Measurements from ENCODE around the gene POLN.

The POLN gene

DNA sequence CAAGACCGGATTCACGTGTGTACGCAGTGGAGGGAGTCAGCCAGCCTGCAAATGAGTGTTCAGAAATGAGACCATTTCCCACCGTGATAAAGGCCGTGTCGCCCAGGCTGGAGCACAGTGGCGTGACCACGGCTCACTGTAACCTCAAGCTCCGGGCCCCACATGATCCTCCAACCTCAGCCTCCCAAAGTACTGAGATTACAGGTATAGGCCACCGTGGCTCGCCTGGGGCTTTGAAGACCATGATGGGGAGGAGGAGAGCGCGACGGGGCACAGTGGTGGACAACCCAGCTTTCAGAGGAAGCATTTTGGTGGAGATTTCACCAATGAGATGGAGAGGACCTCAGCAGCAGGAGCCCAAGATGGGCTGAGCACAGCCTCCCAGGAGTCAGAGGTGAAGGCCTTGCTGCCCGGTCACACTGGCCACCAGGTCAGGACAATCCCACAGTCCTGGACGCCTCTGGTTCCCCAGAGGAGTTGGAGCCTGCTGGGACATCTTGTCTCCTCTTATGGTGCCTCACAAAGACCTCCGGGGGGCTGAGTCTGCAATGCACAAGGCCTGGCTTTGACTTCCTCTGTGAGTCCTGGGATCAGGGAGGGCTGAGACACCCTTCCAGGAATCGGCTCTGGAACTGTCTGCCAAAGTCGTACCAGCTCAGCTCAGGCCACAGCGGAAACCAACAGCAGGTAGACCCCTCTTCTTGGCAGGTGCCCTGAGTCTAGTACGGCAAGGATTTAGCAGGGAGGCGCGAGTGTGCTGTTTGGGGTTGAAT, 42.4 kb upstream of the POLN start:
- Mint-ChIP-seq H3K9me3 (no peaks in the 10 kb centered on the region), H3K27ac (no peak overlapping the region), H3K4me1 (peaks cover 28% of the 10 kb centered on the region), H3K27me3 (ENCODE audit: low read depth) (peaks cover 26% of the 10 kb centered on the region), H3K36me3 (ENCODE audit: low read depth) (no peaks in the 10 kb centered on the region), H3K4me3 (no peak overlapping the region)
- TF ChIP-seq, protein P1, sequence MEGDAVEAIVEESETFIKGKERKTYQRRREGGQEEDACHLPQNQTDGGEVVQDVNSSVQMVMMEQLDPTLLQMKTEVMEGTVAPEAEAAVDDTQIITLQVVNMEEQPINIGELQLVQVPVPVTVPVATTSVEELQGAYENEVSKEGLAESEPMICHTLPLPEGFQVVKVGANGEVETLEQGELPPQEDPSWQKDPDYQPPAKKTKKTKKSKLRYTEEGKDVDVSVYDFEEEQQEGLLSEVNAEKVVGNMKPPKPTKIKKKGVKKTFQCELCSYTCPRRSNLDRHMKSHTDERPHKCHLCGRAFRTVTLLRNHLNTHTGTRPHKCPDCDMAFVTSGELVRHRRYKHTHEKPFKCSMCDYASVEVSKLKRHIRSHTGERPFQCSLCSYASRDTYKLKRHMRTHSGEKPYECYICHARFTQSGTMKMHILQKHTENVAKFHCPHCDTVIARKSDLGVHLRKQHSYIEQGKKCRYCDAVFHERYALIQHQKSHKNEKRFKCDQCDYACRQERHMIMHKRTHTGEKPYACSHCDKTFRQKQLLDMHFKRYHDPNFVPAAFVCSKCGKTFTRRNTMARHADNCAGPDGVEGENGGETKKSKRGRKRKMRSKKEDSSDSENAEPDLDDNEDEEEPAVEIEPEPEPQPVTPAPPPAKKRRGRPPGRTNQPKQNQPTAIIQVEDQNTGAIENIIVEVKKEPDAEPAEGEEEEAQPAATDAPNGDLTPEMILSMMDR (IDR thresholded peaks at IDR 0.05; ENCODE audit: unreplicated experiment in 3 of 3), result no peak

DNA sequence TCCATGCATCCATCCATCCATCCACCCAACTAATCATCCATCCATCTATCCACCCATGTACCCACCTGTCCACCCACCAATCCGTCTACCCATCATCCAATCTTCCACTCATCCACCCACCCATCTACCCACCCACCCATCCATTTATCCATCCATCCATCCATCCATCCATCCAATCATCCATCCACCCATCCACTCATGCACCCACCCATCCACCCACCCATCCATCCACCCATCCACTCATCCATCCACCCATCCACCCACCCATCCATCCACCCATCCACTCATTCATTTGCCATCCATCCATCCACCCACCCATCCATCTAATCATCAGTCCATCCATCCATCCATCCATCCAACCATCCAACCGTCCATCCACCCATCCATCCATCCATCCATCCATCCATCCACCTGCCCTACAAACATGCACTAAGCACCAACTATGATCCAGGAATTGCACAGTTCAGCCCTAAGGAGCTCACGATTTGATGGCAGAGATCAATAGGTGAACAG, 41.3 kb upstream of the POLN start:
- H3K4me1 Mint-ChIP-seq, result peaks cover 28% of the 10 kb centered on the region
- H3K4me3 Mint-ChIP-seq, result no peak overlapping the region
- H3K36me3 Mint-ChIP-seq (ENCODE audit: low read depth), result no peaks in the 10 kb centered on the region
- no peaks in the 10 kb centered on the region for H3K9me3 Mint-ChIP-seq
- TF ChIP-seq, protein P1 (IDR thresholded peaks at IDR 0.05; ENCODE audit: unreplicated experiment in 3 of 3), result no peak
- H3K27me3 Mint-ChIP-seq (ENCODE audit: low read depth), result peaks cover 26% of the 10 kb centered on the region
- H3K27ac Mint-ChIP-seq, result no peak overlapping the region

DNA sequence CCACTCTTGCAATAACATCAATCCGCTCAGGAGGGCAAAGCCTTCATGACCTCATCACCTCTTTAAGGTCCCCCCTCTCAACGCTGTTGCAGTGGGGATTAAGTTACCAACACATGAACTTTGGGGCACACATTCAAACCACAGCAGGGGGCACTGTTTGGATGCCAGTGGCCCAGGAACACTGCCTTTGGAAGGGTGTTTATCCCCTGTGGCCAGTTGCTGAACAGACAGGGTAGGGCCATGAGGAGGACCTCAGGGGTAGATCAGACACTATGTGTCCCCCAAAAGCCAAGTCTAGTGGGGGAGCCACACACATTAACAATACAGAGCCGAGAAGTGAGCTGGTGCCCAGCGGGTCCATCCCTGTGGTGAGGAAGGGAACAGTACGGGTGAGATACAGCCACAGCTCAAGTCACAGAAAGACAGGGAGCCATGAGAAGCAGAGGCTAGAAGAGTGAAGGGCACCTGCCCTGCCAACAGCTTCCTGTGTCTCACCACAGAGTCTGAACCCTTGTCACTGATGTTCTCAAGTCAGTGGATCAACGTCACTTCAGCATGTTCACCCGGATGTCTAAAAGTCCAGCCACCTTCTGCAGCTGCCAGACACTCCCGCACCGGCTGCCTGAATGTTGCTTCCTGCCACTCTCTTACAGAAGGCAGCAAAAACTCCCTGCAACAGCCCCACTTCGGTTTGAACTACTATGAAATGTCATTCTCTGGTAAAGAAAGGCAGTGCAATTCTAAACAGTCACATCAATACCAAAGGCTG, 39.8 kb upstream of the POLN start:
- Mint-ChIP-seq H3K4me3 (no peak overlapping the region), H3K4me1 (peaks cover 16% of the 10 kb centered on the region), H3K9me3 (no peaks in the 10 kb centered on the region), H3K27me3 (ENCODE audit: low read depth) (peaks cover 18% of the 10 kb centered on the region), H3K36me3 (ENCODE audit: low read depth) (no peaks in the 10 kb centered on the region), H3K27ac (peak overlapping the region in 1 of 3 experiments; percentile 4)
- TF ChIP-seq, protein P1 (IDR thresholded peaks at IDR 0.05; ENCODE audit: unreplicated experiment in 3 of 3), result no peak

GRCh38 chr4:2280531-2281300, 38.8 kb upstream of the POLN start:
- H3K9me3 Mint-ChIP-seq, result no peaks in the 10 kb centered on the region
- H3K4me3 Mint-ChIP-seq, result no peak overlapping the region
- H3K4me1 Mint-ChIP-seq, result peaks cover 11% of the 10 kb centered on the region
- no peaks in the 10 kb centered on the region for H3K36me3 Mint-ChIP-seq (ENCODE audit: low read depth)
- TF ChIP-seq, protein P1 (IDR thresholded peaks at IDR 0.05; ENCODE audit: unreplicated experiment in 3 of 3), result peak in 1 of 3 experiments; percentile 7
- peaks cover 16% of the 10 kb centered on the region for H3K27me3 Mint-ChIP-seq (ENCODE audit: low read depth)
- no peak overlapping the region for H3K27ac Mint-ChIP-seq

DNA sequence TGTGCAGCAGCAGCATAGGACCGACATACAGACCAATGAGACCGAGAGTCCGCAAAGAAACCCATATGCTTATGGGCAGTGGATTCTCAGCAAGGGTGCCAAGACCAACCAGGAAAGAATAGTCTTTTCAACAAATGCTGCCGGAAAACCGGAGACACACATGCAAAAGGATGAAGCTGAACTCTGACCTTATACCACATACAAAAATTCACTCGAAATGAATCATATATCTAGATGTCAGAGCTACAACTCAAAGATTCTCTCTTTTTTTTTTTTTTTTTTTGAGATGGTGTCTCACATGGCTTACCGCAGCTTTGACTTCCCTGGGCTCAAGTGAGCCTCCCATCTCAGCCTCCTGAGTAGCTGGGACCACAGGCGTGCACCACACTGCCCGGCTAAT, 36.0 kb upstream of the POLN start:
- Mint-ChIP-seq H3K4me3 (no peak overlapping the region), H3K27ac (no peak overlapping the region), H3K4me1 (peaks cover 21% of the 10 kb centered on the region), H3K9me3 (no peaks in the 10 kb centered on the region), H3K27me3 (ENCODE audit: low read depth) (peaks cover 5% of the 10 kb centered on the region), H3K36me3 (ENCODE audit: low read depth) (no peaks in the 10 kb centered on the region)
- TF ChIP-seq, protein P1 (IDR thresholded peaks at IDR 0.05; ENCODE audit: unreplicated experiment in 3 of 3), result no peak

Measured in nephron (organoid).